HCT116 (cell line): ENCODE data around the gene CDH13. TPM values are rescaled to one million over a fixed set of nuclear protein-coding genes. Genes with fewer than 3 reads are reported as not detected.

ENCODE experiments used
- ATAC-seq: fragments of 200-7000 bp; cut with Tn5 transposase; 2 replicates; pipeline ENCODE4 v1.9.1; 2020; ENCODE audit warnings: mild to moderate bottlenecking, moderate library complexity
- BruUV-seq: library from RNA; stranded (reverse); fragments of 400-500 nt; replicated peaks from 2 replicates; lab custom pipeline; 2021; lab: Mats Ljungman, UMichigan
- CTCF ChIA-PET: fragments of 300-600 bp; sonication (Branson Sonifier 250); formaldehyde crosslinking; loops from one replicate; lab custom pipeline; 2021; ENCODE audit warnings: antibody characterized with exemption; lab: Charles Lee
- POLR2A ChIA-PET: fragments of 300-600, 350-600 bp; sonication (Branson Sonifier 250); formaldehyde crosslinking; loops from one replicate; lab custom pipeline; 2021; ENCODE audit warnings: antibody characterized with exemption; lab: Charles Lee
- RAD21 ChIA-PET, 2 experiments: fragments of 300-600 bp; sonication (Branson Sonifier 250); formaldehyde crosslinking; loops; one replicate each; lab custom pipeline; 2023; ENCODE audit warnings: low total read pairs in 2 of 2; ENCODE audit not compliant: uncharacterized antibody in 2 of 2, unreplicated experiment in 2 of 2, low non-redundant PET in 1 of 2; lab: Charles Lee
- DNase-seq: peaks from one replicate; pipeline ENCODE4 v3.0.0-alpha.2; 2010; ENCODE audit warnings: low read depth, low spot score
- H2AFZ ChIP-seq: fragments of 200-600 bp; shearing (Covaris generic), sonication (generic); 2 replicates; pipeline ENCODE4 v1.6.1; 2017; ENCODE audit warnings: low read depth, mixed run types, mixed read lengths, antibody characterized with exemption, low read length; ENCODE audit not compliant: poor library complexity, severe bottlenecking
- H3K27ac ChIP-seq: 2 replicates; pipeline ENCODE4 v1.5.1; 2012; ENCODE audit warnings: low read depth, low read length
- H3K27me3 ChIP-seq: fragments of 200-600 bp; sonication (generic); 2 replicates; pipeline ENCODE4 v1.6.1; 2016; ENCODE audit warnings: mixed run types, low read length, mixed read lengths; ENCODE audit not compliant: insufficient read depth
- H3K36me3 ChIP-seq, 2 experiments: fragments of 200-500 bp in 1 of 2; fragments of 200-600 bp in 1 of 2; sonication (Bioruptor generic) in 1 of 2; sonication (generic) in 1 of 2; 2 replicates each; pipeline versions ENCODE4 v1.5.1 to v1.6.1; 2014 to 2016; ENCODE audit warnings: low read length in 2 of 2, inconsistent platforms in 1 of 2, mixed read lengths in 1 of 2, mixed run types in 1 of 2; ENCODE audit not compliant: insufficient read depth in 2 of 2, control insufficient read depth in 1 of 2
- H3K4me1 ChIP-seq, 2 experiments: fragments of 200-600 bp in 1 of 2; sonication (generic) in 1 of 2; 2 replicates each; pipeline versions ENCODE4 v1.5.1 to v1.6.1; 2012 to 2017; ENCODE audit warnings: low read length in 2 of 2, inconsistent platforms in 1 of 2, mild to moderate bottlenecking in 1 of 2, mixed read lengths in 1 of 2, mixed run types in 1 of 2, moderate library complexity in 1 of 2; ENCODE audit not compliant: insufficient read depth in 2 of 2, control insufficient read depth in 1 of 2
- H3K4me2 ChIP-seq: fragments of 200-600 bp; sonication (generic); 2 replicates; pipeline ENCODE4 v1.6.1; 2017; ENCODE audit warnings: mixed run types, low read length, mixed read lengths
- H3K4me3 ChIP-seq, 2 experiments: fragments of 200-600 bp in 1 of 2; sonication (generic) in 1 of 2; replicated peaks in 1 of 2; 2 replicates each; pipeline ENCODE4 v1.5.1; 2011 to 2016; ENCODE audit warnings: low read length in 2 of 2, control low read depth in 1 of 2, low read depth in 1 of 2, mild to moderate bottlenecking in 1 of 2, mixed read lengths in 1 of 2, mixed run types in 1 of 2
- H3K79me2 ChIP-seq: fragments of 200-600 bp; sonication (generic); 2 replicates; pipeline ENCODE4 v1.6.1; 2017; ENCODE audit warnings: mild to moderate bottlenecking, mixed run types, low read length, moderate library complexity, mixed read lengths; ENCODE audit not compliant: insufficient read depth
- H3K9ac ChIP-seq: fragments of 200-600 bp; sonication (generic); 2 replicates; pipeline ENCODE4 v1.6.1; 2016; ENCODE audit warnings: low read length, mixed read lengths
- H3K9me2 ChIP-seq: fragments of 200-600 bp; sonication (generic), shearing (Covaris generic); 2 replicates; pipeline ENCODE4 v1.6.1; 2017; ENCODE audit warnings: mixed run types, mild to moderate bottlenecking, moderate library complexity; ENCODE audit not compliant: insufficient read depth
- H3K9me3 ChIP-seq, 2 experiments: fragments of 200-500 bp in 1 of 2; fragments of 200-600 bp in 1 of 2; sonication (Bioruptor generic) in 1 of 2; sonication (generic) in 1 of 2; 2 replicates each; pipeline ENCODE4 v1.6.1; 2014 to 2017; ENCODE audit warnings: low read length in 2 of 2, mixed read lengths in 2 of 2, inconsistent platforms in 1 of 2, low read depth in 1 of 2, mild to moderate bottlenecking in 1 of 2, mixed run types in 1 of 2, moderate library complexity in 1 of 2; ENCODE audit not compliant: control insufficient read depth in 1 of 2, insufficient read depth in 1 of 2
- H4K20me1 ChIP-seq: fragments of 200-600 bp; sonication (generic), shearing (Covaris generic); 2 replicates; pipeline ENCODE4 v1.6.1; 2017; ENCODE audit warnings: mixed run types, mild to moderate bottlenecking, moderate library complexity; ENCODE audit not compliant: insufficient read depth
- CBX3 ChIP-seq: IDR thresholded peaks from 2 replicates; pipeline ENCODE4 v1.6.1; 2012; ENCODE audit warnings: low read depth
- EGR1 ChIP-seq: IDR thresholded peaks from 2 replicates; pipeline ENCODE4 v1.6.1; 2012; ENCODE audit warnings: low read depth
- EZH2phosphoT487 ChIP-seq: fragments of 200-600 bp; IDR thresholded peaks from 2 replicates; pipeline ENCODE4 v1.6.1; 2018; ENCODE audit warnings: antibody characterized with exemption, borderline replicate concordance
- JUND ChIP-seq: IDR thresholded peaks from 2 replicates; pipeline ENCODE4 v1.6.1; 2012
- MAX ChIP-seq: IDR thresholded peaks from 2 replicates; pipeline ENCODE4 v1.6.1; 2012
- POLR2A ChIP-seq: IDR thresholded peaks from 2 replicates; pipeline ENCODE4 v1.7.0; 2011; ENCODE audit warnings: borderline replicate concordance; ENCODE audit not compliant: insufficient read depth, insufficient read length; ENCODE audit errors: extremely low read depth
- SP1 ChIP-seq: IDR thresholded peaks from 2 replicates; pipeline ENCODE4 v1.6.1; 2012; ENCODE audit warnings: low read depth
- ZBTB33 ChIP-seq: IDR thresholded peaks from 2 replicates; pipeline ENCODE4 v1.6.1; 2011; ENCODE audit warnings: mild to moderate bottlenecking, low read length, moderate library complexity; ENCODE audit not compliant: insufficient replicate concordance; ENCODE audit errors: extremely low read depth
- ZFX ChIP-seq: fragments of 450-650 bp; IDR thresholded peaks from 2 replicates; pipeline ENCODE4 v1.6.1; 2017
- intact Hi-C: fragments of 100-400 bp; cut with micrococcal nuclease; formaldehyde crosslinking; loops from 2 replicates; pipeline ENCODE4 v1.10.0; 2022
- microRNA counts: library from miRNA; unstranded; fragments of <30 nt; microRNA quantifications from one replicate; lab custom pipeline; 2015
- microRNA-seq: library from miRNA; unstranded; fragments of <30 nt; microRNA quantifications from one replicate; pipeline ENCODE4, GENCODE V29; 2016; ENCODE audit warnings: borderline number of aligned reads
- total RNA-seq: library from RNA; stranded (reverse); gene quantifications from one replicate; pipeline ENCODE4 v1.2.1, GENCODE V29; 2021; ENCODE audit not compliant: unreplicated experiment
- TF ChIP-seq, protein P1 (sequence below): IDR thresholded peaks from 2 replicates; pipeline ENCODE4 v1.6.1; 2012

The CDH13 gene
- total RNA-seq, 1 experiment from 2014 or later = not detected

GRCh38 chr16:83849421-83849820 is 1222.7 kb downstream of the CDH13 start:
- ChIA-PET CTCF (no interaction called here), RAD21 (interaction anchor here in 1 of 2 experiments (0.6 kb wide), 1 partner anchor 188 kb away, joined by 3 read pairs; no protein-coding TSS in a partner anchor), POLR2A (no interaction called here)
- no TSS peak for BruUV-seq
- Histone ChIP-seq H3K9me2 (no peaks in the 10 kb centered on the region), H3K4me1 (no peaks in the 10 kb centered on the region), H3K27ac (no peak overlapping the region), H3K9me3 (no peaks in the 10 kb centered on the region), H4K20me1 (no peaks in the 10 kb centered on the region), H3K36me3 (no peaks in the 10 kb centered on the region), H2AFZ (no peak overlapping the region), H3K79me2 (no peaks in the 10 kb centered on the region), H3K27me3 (peaks cover 9% of the 10 kb centered on the region; the same call in 1 of the 2 replicates), H3K9ac (no peak overlapping the region), H3K4me2 (no peak overlapping the region), H3K4me3 (no peak overlapping the region)
- intact Hi-C loops = no loop called here
- ATAC-seq = no peak
- no peak for DNase-seq
- no peak for TF ChIP-seq SP1
- TF ChIP-seq CBX3 = no peak
- TF ChIP-seq POLR2A = no peak
- no peak for TF ChIP-seq EZH2phosphoT487
- TF ChIP-seq EGR1 = no peak
- no peak for TF ChIP-seq JUND
- TF ChIP-seq ZFX = no peak
- TF ChIP-seq MAX = no peak
- no peak for TF ChIP-seq ZBTB33
- TF ChIP-seq, protein P1, sequence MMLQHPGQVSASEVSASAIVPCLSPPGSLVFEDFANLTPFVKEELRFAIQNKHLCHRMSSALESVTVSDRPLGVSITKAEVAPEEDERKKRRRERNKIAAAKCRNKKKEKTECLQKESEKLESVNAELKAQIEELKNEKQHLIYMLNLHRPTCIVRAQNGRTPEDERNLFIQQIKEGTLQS = no peak

MicroRNAs within 50 kb of the gene (microRNA counts, 767-probe panel; counts per million panel counts)
- not detected for microRNA hsa-miR-3182 (lab: Ali Mortazavi, UCI)

Small RNA genes lying within 50 kb of the gene (microRNA-seq; reads per million reads assigned to microRNA genes)
- gene MIR3182 (not detected), gene MIR8058 (not detected)
